22Rv1 (cell line): ENCODE results near the gene CEP41.

Source experiments
- H3K27ac ChIP-seq: fragments of 450-650 bp; 2 replicates; pipeline ENCODE4 v1.5.1; 2017
- ZFX ChIP-seq: fragments of 450-650 bp; IDR thresholded peaks from 2 replicates; pipeline ENCODE4 v1.6.1; 2017; ENCODE audit warnings: antibody characterized with exemption, borderline replicate concordance
- TF ChIP-seq, protein P1 (sequence below): fragments of 450-650 bp; IDR thresholded peaks from 2 replicates; pipeline ENCODE4 v1.5.1; 2017; ENCODE audit warnings: mild to moderate bottlenecking

The CEP41 gene

DNA sequence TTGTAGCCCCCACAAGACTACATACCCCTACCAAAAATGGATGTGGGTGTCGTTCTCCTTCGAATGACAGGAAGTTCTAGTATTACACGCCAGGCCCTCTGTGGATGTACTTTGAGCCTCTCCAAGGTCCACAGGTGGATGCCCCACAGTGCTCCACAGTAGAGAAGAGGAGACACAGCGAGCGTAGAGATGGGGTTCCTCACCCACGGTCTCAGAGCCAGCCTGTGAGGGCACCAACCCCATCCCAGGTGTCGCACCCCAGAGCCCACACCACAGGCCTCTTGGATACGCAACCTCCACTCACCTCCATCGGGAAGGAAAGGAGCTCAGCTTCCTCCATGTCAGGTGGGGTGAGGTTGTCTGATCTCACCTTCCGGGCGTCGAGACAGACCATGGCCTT is 93.9 kb downstream of the CEP41 start:
- H3K27ac ChIP-seq: no peak overlapping the region
- TF ChIP-seq, protein P1, sequence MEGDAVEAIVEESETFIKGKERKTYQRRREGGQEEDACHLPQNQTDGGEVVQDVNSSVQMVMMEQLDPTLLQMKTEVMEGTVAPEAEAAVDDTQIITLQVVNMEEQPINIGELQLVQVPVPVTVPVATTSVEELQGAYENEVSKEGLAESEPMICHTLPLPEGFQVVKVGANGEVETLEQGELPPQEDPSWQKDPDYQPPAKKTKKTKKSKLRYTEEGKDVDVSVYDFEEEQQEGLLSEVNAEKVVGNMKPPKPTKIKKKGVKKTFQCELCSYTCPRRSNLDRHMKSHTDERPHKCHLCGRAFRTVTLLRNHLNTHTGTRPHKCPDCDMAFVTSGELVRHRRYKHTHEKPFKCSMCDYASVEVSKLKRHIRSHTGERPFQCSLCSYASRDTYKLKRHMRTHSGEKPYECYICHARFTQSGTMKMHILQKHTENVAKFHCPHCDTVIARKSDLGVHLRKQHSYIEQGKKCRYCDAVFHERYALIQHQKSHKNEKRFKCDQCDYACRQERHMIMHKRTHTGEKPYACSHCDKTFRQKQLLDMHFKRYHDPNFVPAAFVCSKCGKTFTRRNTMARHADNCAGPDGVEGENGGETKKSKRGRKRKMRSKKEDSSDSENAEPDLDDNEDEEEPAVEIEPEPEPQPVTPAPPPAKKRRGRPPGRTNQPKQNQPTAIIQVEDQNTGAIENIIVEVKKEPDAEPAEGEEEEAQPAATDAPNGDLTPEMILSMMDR: no peak
- TF ChIP-seq ZFX: no peak

DNA sequence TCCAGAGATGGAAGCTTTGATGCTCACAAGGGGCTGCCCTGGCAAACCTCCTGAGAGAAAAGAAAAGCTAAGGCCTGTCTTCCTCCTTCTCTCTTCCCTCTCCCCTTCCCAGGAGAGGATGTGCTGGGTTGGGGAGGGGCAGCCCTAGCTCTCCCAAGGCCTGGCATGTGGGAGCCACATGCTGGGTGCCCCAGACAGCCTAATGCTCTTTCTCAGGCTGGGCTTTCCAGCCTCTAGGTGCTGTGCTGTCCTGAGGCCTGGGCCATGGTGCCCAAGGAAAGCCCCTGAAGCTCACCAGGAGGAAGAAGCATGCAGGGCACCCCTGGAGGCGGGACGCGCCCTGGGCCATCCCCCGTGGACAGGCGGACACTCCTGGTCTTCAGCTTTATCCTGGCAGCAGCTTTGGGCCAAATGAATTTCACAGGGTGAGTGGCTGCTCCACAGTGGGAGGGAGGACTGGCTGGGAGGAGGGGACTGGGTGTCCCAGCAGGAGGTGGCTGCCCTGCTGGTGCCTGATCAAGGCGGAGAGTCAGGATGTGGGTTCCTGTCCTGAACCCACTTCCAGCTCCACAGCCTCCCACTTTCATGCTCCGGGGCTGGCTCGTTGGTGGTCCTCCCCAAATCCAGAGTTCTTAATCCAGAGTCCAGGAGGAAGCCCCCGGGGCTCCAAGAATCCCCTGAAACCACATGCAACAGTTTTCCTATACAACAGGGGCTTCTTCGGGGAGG is 94.5 kb downstream of the CEP41 start:
- H3K27ac ChIP-seq: no peak overlapping the region
- TF ChIP-seq ZFX: no peak
- TF ChIP-seq, protein P1: no peak

DNA sequence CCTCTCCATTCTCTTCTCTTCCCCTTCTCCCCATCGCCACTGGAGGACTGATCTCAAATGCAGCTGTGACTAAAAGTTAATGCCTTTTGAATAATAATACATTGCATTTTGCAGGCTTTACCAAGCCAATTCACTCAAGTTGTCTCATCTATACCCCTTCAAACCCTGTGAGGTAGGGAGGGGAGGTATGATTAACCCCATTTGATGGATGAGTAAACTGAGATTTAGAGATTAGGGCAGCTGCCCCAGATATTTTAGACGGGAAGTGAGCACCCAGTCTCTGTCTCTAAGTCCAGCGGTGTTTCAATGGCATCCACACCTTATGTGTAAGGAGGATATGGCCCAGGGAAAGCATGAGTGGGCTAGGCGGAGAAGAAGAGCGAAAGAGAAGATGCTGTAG is 95.1 kb downstream of the CEP41 start:
- H3K27ac ChIP-seq: no peak overlapping the region
- no peak for TF ChIP-seq ZFX
- TF ChIP-seq, protein P1: no peak

DNA sequence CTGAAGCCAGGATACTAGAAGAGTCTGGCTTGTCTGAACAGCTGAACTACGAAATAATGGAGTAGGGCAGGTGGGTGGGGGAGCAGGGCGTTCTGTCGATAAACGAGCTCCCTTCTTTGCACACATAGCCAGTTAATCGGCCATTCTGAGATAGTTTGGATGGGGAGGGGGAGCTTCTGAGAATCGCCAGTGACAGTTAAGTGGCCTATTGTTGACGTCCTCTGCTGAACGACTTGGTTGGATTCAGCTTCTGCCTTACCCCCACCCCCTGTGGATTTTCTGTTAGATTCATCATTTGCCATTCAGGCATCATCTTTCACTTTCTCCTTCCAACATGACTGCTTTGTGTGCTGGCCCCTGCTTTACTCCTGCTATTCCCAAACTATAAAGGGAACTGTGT is 95.7 kb downstream of the CEP41 start:
- TF ChIP-seq, protein P1: no peak
- TF ChIP-seq ZFX: no peak
- no peak overlapping the region for H3K27ac ChIP-seq

DNA sequence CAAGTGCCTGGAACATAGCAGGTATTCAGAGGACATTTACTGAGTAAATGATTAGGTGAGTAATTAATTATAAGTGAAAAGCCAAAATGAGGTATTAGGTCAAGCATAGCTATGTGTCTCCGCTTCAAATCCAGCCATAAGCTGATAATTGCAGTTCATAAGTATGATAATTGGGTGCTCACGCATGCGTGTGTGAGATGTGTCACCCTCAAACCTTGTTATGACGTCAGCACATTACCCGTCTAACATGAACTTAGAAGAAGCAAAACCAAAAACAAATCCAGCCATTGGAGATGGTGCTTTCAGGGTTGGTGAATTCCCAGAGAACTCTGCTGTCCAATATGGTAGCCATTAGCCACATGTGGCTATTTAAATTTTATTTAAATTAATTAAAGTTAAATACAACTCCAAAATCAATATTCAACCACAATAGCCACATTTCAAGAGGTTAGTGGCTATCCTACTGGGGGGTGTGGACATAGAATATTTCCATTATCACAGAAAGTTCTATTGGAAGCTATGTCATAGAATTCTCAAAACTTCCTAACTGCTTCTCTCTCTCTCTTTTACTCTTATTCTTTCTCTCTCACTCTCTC is 96.4 kb downstream of the CEP41 start, which contains the start of gene CPA5:
TSS of gene CPA5 (plus strand) at position 546 of the 596 bp plus-strand sequence. CDS start 1,670 bp downstream, outside the sequence.
- TF ChIP-seq, protein P1: no peak
- TF ChIP-seq ZFX: no peak
- H3K27ac ChIP-seq: no peak within 1 kb of the TSS
